Measurements from ENCODE around the gene GUCA1C.

GUCA1C gene

GRCh38 chr3:108907194-108907593, 46.5 kb downstream of the GUCA1C start:
- DNase-seq (ENCODE audit: low read depth in 2 of 2): no peak

GRCh38 chr3:108899530-108899929, 54.1 kb downstream of the GUCA1C start:
- no peak for DNase-seq (ENCODE audit: low read depth in 2 of 2)

- no peak for DNase-seq (ENCODE audit: low read depth in 2 of 2)
Measured at GRCh38 chr3:108897883-108898282, 55.8 kb downstream of the GUCA1C start.

- DNase-seq (ENCODE audit: low read depth in 2 of 2): no peak
Measured at GRCh38 chr3:108894981-108895380, 58.7 kb downstream of the GUCA1C start.

GRCh38 chr3:108891833-108892232, 61.8 kb downstream of the GUCA1C start:
- no peak for DNase-seq (ENCODE audit: low read depth in 2 of 2)

- DNase-seq (ENCODE audit: low read depth in 2 of 2): no peak
Measured at GRCh38 chr3:108887777-108888176, 65.9 kb downstream of the GUCA1C start.

- no peak for DNase-seq (ENCODE audit: low read depth in 2 of 2)
Measured at GRCh38 chr3:108887121-108887520, 66.6 kb downstream of the GUCA1C start.

GRCh38 chr3:108883373-108883772, 70.3 kb downstream of the GUCA1C start:
- DNase-seq (ENCODE audit: low read depth in 2 of 2): no peak

GRCh38 chr3:108882762-108883161, 70.9 kb downstream of the GUCA1C start:
- DNase-seq (ENCODE audit: low read depth in 2 of 2): no peak

- DNase-seq (ENCODE audit: low read depth in 2 of 2): no peak
Measured at GRCh38 chr3:108879915-108880314, 73.8 kb downstream of the GUCA1C start.

- DNase-seq (ENCODE audit: low read depth in 2 of 2): no peak
Measured at GRCh38 chr3:108877901-108878300, 75.8 kb downstream of the GUCA1C start.

- no peak for DNase-seq (ENCODE audit: low read depth in 2 of 2)
Measured at GRCh38 chr3:108863799-108864135, 89.9 kb downstream of the GUCA1C start.

GRCh38 chr3:108862865-108863798, 90.5 kb downstream of the GUCA1C start:
- DNase-seq (ENCODE audit: low read depth in 2 of 2): no peak

- no peak for DNase-seq (ENCODE audit: low read depth in 2 of 2)
Measured at GRCh38 chr3:108861401-108861800, 92.3 kb downstream of the GUCA1C start.
